Activated CD4-positive, alpha-beta T cell treated with anti-CD3 and anti-CD28 coated beads, Interleukin-2, amount 50 U/mL, for 48 hours (primary cell): ENCODE data around the gene PHETA2.
"Not testable (repeated sequence)": the region's sequence is repeated elsewhere in the genome, so short reads cannot be mapped to it uniquely, and the experiment has no call there.

ENCODE experiments used
- DNase-seq, 2 experiments: peaks; one replicate each; pipeline ENCODE4 v3.0.0-alpha.2; 2020

PHETA2 gene

GRCh38 chr22:42070517-42071422 lies 3.3 kb upstream of the PHETA2 start, which contains the start of gene NAGA:
NAGA (minus strand) TSS chr22:42070812; CDS start chr22:42070297, 515 bp downstream.
- peak; percentile 95 to 97 for DNase-seq

DNA sequence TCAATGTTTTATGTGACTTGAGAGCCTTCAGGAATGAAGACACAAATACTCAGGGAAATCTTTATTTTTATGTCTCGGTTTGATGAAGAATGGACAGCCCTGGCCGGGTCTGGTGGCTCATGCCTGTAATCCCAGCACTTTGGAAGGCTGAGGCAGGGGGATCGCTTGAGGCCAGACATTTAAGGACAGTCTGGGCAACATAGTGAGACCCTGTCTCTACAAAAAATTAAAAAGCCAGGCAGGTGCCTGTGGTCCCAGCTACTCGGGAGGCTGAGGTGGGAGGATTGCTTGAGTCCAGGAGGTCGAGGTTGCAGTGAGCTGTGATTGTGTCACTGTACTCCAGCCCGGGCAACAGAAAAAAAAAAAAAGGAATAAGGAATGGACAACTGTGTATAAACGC lies 2.5 kb upstream of the PHETA2 start:
- not testable (repeated sequence) for DNase-seq

DNA sequence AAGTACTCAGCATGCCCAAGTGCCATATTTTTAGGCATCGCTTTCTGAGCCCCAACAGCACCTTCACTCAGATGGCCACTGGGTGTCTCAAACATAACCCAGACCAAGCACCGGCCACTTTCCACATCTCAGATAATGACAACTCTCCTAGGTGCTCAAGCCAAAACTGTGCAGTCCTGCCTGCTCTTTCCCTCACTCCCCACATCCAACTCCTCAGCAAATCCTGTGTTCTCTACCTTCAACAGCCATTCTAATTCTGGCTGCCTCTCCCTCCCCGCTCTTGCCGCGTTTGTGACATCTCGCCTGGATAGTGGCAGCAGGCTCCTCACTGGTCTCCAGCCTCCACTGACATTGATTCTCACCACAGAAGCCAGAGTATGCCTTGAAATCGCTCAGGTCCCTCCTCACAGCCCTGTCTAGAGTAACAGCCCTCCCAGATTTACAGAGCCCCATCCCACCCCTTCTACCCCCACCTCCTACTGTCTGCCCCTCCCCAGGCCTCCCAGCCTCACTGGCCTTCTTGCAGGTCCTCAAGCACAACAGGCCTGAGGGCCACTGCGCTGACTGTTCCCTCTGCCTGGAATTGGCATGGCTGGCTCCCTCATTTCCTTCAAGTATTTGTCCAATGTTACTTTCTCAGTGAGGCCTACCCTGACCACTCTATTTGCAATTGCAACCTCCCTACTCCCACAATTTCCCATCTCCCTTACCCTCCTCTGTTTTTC lies 1.3 kb upstream of the PHETA2 start:
- no peak for DNase-seq

DNA sequence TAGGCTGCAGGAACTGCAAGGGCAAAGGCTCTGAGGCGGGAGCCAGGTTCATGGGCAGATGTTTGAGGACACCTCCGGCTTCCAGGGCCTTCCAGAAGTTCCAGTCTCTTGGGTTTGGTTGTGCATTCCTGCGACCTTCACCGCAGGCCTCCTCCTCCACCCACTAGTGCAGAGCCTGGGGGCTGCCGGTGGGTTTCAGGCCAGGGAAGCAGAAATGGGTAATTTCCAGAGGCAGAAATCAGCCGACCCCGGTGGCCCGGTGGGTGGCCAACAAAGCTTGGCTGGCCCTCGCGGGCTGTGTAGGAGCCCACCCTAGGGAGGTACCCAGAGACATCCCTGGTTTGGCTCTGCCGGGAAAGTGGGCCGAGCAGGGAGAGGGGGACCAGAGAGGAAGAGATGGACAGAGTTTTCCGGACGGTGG lies 417 bp upstream of the PHETA2 start:
- DNase-seq = no peak

DNA sequence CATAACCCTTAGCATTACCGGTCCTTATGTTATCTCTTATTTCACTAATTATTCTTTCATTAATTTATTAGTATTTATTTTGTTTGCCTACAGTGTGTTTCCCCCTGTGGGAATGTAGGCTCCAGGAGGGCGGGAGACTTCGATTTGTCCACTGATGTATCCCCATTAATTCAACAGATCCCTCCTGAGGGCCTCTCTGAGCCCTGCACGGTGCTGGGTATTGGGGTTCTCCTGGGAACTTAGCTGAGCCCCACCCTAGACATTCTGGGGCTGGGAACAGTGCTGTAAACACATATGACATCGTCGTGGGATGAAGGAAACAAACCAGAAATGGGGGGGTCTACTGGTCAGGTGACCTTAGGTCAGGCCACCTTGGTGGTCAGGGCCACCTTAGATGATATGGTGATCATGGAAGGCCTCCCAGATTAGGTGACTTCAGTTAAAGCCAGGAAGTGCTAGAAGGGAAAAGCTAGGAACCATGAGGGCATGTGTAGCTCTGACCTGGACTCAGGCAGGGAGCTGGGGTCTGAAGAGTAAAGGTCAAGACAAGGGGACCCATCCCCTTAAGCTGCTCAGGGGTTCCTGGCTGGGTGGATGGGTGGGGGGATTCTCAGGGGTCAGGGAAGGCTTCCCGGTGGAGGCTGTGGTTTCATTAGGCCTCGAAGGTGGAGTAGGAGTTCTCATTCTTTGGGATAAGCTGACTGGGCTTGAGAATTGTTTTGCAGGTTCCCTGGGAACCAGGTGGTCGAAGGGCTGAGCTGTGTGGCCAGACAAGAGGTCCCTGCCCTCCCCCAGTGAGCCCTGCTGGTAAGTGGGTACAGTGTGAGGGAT lies 1.0 kb downstream of the PHETA2 start:
- no peak for DNase-seq

- no peak for DNase-seq
Measured at GRCh38 chr22:42076764-42077485, 2.9 kb downstream of the PHETA2 start.

DNA sequence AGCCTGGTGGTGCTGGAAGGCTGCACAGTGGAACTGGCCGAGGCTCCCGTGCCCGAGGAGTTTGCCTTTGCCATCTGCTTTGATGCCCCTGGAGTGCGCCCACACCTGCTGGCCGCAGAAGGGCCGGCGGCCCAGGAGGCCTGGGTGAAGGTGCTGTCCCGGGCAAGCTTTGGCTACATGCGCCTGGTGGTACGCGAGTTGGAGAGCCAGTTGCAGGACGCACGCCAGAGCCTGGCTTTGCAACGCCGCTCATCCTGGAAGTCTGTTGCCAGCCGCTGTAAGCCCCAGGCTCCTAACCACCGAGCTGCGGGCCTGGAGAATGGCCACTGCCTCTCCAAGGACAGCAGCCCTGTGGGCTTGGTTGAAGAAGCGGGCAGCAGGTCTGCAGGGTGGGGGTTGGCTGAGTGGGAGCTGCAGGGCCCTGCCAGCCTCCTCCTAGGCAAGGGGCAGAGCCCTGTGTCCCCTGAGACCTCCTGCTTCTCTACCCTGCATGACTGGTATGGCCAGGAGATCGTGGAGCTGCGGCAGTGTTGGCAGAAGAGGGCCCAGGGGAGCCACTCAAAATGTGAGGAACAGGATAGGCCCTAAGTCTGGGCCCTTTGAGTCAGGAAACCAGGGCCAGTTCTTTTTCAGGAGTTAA lies 3.6 kb downstream of the PHETA2 start:
- no peak for DNase-seq

DNA sequence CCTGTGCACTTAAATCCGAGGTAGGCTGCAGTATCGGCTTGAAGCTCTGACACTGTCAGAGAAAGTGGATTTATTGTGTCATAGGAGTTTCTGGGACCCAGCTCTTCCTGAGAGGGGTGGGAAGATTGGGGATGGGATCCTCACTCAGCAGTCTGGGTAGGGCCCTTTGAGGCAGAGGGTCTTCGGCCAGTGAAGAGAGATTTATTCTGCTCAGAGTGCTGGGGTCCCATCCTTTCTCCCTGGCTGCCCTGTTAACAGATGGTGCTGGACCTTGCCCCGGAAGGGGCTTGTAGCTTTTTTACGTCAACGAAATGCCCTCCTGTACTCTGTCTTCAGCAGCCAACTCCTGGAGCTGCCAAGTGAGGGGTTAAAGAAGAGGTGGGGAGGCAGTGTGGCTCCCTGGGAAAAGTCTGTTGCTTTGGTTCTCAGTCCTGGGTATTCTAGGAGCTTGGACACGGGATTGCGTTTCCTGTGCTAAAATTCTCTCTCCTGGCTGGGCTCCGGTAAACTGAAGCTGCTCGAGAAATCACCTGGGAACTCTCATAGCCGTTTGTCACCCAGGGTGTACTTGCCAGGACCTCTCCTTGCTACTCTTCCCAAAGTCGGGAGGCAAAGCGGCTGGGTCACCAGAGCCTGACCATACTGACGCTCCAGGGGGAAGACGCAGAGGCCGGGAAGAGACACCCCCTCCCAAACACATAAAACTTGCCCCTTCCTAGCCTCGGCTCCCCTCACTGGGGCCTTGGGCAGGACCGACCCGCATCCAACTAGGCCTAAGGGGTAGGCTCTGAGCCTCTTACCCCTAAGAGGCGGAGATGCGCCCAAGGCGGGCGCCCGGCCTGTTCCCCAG lies 4.6 kb downstream of the PHETA2 start:
- no peak for DNase-seq

DNA sequence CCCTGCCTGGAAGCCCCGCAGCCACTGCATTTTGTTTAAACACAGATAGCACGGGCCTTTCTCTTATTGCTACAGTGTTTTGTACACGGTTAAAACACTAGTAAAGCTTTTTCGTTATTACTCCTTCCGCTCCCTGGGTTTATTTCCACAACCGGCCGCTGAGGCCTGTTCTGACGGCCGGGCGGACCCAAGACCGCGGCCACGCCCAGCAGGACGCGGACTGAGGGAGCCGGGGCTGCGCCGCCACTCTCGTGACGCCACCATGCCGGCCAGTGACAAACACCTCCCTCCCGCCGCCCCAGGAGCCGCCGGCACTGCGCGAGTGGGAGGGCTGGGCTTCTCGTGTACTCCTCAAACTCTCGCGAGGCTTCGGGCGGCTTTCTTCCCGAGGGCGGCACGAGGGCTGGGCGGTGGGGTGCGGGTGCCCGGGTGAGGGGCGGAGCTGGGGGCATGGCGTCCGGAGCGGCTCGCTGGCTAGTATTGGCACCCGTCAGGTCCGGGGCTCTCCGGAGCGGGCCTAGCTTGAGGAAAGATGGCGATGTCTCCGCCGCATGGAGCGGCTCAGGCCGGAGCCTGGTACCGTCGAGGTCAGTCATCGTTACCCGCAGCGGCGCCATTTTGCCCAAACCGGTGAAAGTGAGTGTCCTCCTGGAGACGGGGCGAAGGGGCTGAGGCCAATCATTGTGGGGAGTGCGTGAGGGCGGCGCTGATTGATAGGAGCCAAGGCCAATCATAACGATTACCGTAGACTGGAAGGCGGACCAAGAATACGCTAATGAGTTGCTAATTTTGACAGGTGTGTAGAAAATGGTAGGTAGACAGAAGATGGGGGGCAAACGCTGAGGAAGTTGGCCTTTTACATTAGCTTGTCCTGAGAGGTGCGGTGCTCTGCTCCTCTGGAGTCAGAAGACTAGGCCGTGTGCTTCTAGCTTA lies 5.5 kb downstream of the PHETA2 start, which contains the start of gene SMDT1:
TSS of gene SMDT1 (plus strand) at position 382 of the 933 bp plus-strand sequence. CDS start at position 451, 69 bp downstream.
- DNase-seq = peak; percentile 99

DNA sequence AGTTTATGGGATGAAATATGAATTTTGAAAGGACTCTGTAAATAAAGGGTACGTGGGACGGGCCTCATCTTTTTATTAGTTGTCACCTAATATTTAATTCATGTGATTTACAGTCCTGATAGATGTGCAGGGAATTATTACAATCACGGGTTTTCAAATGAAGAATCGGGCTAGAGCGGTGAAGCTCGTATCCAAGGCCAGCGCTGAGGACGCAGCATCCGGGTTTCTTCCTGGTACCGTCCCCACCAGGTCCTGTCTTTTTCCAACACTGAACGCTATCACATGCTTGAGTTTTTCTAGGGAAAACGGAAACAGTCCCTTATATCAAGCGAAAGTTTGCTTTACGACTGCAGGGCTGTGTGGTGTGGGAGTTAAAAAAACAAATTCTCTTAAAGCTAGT lies 6.2 kb downstream of the PHETA2 start:
- DNase-seq = peak; percentile 22 to 34

GRCh38 chr22:42083119-42083518 lies 9.1 kb downstream of the PHETA2 start:
- DNase-seq = no peak

GRCh38 chr22:42084874-42085273 lies 10.8 kb downstream of the PHETA2 start:
- no peak for DNase-seq

DNA sequence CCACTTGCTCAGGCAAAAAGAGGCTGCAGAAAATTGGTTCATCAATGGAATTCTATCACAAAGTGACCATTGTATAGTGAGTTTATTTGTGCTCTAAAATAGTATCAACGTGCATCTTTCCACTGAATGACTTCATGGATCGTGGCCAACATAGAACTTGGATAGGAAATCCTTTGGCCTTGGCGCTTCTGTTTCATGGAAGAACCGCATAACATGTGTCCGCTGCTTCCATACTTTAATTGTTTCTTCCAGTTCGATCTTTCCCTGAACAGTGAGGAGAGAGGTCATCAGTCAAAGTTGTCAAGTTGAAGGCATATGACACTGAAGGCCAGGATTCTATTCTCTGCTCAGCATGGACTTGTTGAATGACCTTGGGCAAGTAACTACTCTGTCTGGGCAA lies 12.0 kb downstream of the PHETA2 start:
- DNase-seq = no peak

DNA sequence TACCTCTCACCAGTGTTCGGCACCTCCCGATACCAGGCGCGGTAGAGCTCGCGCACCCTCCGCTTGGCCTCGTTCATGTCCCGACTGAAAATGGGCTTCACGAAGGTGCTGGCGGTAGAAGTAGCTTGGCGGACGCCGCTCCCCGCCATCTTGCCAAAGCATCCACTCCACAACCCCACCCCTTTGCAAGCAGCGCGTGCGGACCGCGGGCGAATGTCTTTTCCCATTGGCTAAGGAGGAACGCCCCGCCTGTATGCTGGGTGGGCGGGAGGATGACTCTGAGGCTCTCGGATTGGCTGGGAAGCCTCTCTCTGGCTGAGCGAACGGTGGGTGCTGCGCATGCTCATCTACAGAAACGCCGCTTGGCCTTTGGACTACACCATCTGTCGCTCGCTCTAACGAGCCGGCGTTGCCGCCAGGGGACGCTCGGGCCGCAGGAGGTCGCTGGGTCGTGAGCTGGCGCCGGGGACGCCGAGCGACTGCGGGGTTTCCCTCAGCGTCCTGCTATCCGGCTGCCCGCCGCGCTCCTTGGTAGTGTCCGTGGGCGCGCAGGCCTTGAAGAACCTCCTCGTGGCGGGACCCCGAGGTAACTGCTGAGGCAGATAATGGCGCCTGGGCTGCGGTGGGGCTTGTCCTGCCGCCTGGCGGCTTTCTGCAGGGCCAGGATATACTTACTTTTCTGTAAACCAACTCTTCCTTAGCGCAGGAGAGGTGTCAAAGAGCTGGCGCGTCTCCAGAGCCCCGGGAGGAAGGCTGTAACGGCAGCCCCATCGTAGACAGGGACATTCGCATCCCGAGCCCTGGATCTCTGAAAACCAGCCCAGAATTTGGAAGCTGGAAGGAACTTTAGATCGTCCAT lies 16.8 kb downstream of the PHETA2 start, which contains the start of gene NDUFA6:
TSS of gene NDUFA6 (minus strand) at position 177 of the 859 bp plus-strand sequence. CDS start at position 149, 28 bp downstream.
- peak; percentile 96 to 98 for DNase-seq

DNA sequence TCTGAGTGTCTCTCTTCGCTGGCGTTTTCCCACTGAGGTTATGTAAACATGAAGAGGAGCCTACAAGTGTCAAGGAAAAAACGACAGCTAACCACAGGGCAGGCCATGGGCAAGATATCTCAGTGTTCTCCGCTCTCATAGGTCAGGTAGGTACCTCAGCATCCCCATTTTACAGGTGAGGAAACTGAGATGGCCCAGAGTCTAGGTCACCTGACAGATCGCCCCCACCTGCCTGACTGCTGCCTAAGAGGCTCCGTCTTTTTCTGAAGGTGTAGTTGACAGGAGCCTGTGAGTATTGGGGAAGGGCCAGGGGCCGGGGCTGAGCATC lies 17.4 kb downstream of the PHETA2 start:
- DNase-seq = peak in 1 of 2 experiments; percentile 20

GRCh38 chr22:42101199-42101598 lies 27.2 kb downstream of the PHETA2 start:
- DNase-seq = no peak

- not testable (repeated sequence) for DNase-seq
Measured at GRCh38 chr22:42104332-42104860, 30.3 kb downstream of the PHETA2 start.

DNA sequence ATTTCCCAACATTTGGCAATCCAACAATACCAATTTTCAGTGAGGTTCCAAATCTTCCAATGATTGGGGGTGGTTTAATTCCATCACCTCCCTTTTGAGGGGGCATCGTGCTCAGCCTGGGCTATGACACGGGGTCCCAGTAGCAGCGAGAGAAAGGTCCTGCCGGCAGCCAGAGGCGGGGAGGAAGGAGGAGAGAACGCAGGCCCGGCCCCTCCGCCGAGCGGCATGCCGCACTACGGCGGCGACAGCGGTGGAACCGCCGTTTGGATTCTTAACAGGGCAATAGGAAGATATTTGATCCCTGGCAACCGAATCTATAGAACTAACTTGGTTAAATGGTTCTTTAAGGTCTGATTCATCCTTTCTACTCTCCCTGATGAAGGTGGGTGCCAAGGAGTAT lies 34.8 kb downstream of the PHETA2 start:
- DNase-seq = no peak
